GM12872 (cell line): ENCODE results near the gene NPTN.

Experiments used
- CTCF ChIP-seq: IDR thresholded peaks from 3 replicates; pipeline ENCODE4 v1.5.1; 2011; ENCODE audit warnings: low read depth, mild to moderate bottlenecking, low read length, moderate library complexity; ENCODE audit not compliant: insufficient read depth

The NPTN gene

GRCh38 chr15:73605759-73606436 is 27.3 kb downstream of the NPTN start:
- no peak for TF ChIP-seq CTCF

- no peak for TF ChIP-seq CTCF
Measured at GRCh38 chr15:73604477-73604876, 28.7 kb downstream of the NPTN start.

GRCh38 chr15:73602992-73603391 is 30.2 kb downstream of the NPTN start:
- TF ChIP-seq CTCF, result no peak

GRCh38 chr15:73602446-73602843 is 30.7 kb downstream of the NPTN start:
- TF ChIP-seq CTCF, result no peak

GRCh38 chr15:73601451-73602445 is 31.4 kb downstream of the NPTN start:
- TF ChIP-seq CTCF, result no peak

GRCh38 chr15:73600413-73601335 is 32.5 kb downstream of the NPTN start:
- TF ChIP-seq CTCF, result no peak

GRCh38 chr15:73599934-73600333 is 33.3 kb downstream of the NPTN start:
- TF ChIP-seq CTCF, result no peak
